Esophagus squamous epithelium (tissue), 5 donors: ENCODE measurements around the gene GTF2H2C. TPM values are rescaled to one million over a fixed set of nuclear protein-coding genes. Genes with fewer than 3 reads are reported as not detected.
"Not testable (repeated sequence)": the region's sequence is repeated elsewhere in the genome, so short reads cannot be mapped to it uniquely, and the experiment has no call there.

Experiments
- DNase-seq: peaks from one replicate; lab custom pipeline; 2025; lab: John Stamatoyannopoulos, UW
- H3K27ac ChIP-seq, 4 donors: fragments of 200-600 bp; sonication (generic); one replicate each; pipeline ENCODE4 v1.5.1; 2016 to 2019; ENCODE audit warnings: mild to moderate bottlenecking in 1 of 4
- H3K27me3 ChIP-seq, 4 donors: fragments of 200-600 bp; sonication (generic); 1 replicate in 3 of 4; 2 replicates in 1 of 4; pipeline versions ENCODE4 v1.5.1 to v1.6.0; 2017 to 2021; ENCODE audit warnings: antibody characterized with exemption in 1 of 4
- H3K36me3 ChIP-seq, 3 donors: fragments of 200-600 bp; sonication (generic); one replicate each; pipeline ENCODE4 v1.5.1; 2016 to 2019
- H3K4me1 ChIP-seq, 3 donors: fragments of 200-600 bp; sonication (generic); one replicate each; pipeline ENCODE4 v1.5.1; 2017 to 2019
- H3K4me3 ChIP-seq, 4 donors: fragments of 200-600 bp; sonication (generic); 1 replicate in 3 of 4; 2 replicates in 1 of 4; pipeline ENCODE4 v1.5.1; 2016 to 2019; ENCODE audit warnings: mild to moderate bottlenecking in 2 of 4, moderate library complexity in 1 of 4
- H3K9me3 ChIP-seq, 3 donors: fragments of 200-600 bp; sonication (generic); one replicate each; pipeline ENCODE4 v1.5.1; 2016 to 2019
- WGBS, 2 donors: methylation state at CpG; one replicate each; pipeline ENCODE4 v1.1.5; 2018; 5-methylcytosine and 5-hydroxymethylcytosine counted together
- intact Hi-C: fragments of 100-400 bp; cut with DNase I; formaldehyde crosslinking; loops from one replicate; pipeline ENCODE4 v1.15.0; 2022
- small RNA-seq, 4 donors: library from RNA; depleted of rRNA; stranded (forward); fragments of <200 nt; gene quantifications; one replicate each; pipeline ENCODE3, GENCODE V24; 2016
- total RNA-seq, 4 donors: library from RNA; depleted of rRNA; stranded (reverse); fragments of >200 nt; gene quantifications; one replicate each; pipeline ENCODE4 v1.1.0, GENCODE V29; 2016
- donor health status: DM: yes; HTN: yes; CAD: no.

Gene GTF2H2C
- total RNA-seq, 4 donors from 2014 or later = 10.0 to 17.0 (median 11.4) TPM

DNA sequence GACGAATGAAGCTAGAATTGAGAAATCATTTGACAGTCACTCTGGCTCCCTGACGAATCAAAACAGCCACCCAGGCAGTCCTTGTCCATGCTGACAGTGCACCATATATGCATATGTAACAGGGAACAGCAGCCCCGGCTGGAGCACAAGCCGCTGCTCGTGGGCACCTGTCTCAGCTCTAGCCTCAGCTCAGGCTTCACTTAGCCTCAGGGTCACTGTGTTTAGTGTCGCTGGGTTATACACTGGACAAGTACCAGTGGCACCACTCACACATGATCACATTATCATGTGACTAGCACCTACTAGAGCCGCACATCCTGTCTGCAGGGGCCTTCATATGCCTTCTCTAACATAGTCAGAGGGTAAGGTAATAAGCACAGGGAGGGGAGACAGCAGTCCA is 54.9 kb downstream of the GTF2H2C start:
- DNase-seq = not testable (repeated sequence)

DNA sequence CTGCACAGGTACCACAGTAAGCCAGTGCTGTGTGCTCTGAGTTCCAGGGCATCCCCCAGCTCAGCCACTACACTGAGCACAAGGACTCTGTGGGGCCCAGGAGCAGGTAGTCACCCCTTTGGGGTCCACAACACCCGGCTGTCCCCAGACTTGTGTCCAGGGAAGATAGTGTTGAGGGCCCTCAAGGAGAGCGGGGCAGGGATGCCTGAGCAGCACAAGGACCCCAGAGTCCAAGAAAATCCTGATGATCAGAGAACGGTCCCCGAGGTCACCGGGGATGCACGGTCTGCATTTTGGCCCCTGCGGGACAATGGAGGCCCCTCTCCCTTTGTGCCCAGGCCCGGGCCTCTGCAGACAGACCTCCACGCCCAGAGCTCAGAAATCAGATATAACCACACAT is 71.9 kb downstream of the GTF2H2C start:
- H3K4me3 ChIP-seq, DNase-seq, H3K9me3 ChIP-seq, H3K4me1 ChIP-seq, H3K36me3 ChIP-seq, H3K27ac ChIP-seq, H3K27me3 ChIP-seq, intact Hi-C loops: not testable (repeated sequence)
- WGBS, 2 donors = 94% methylated on average over 3 of the region's 9 CpGs; no CpG with 5 or more reads in 1 of the 2 donors

More for the DNA sequence above, 54.9 kb downstream of the GTF2H2C start:
- H3K9me3 ChIP-seq, H3K27ac ChIP-seq, H3K4me1 ChIP-seq, H3K27me3 ChIP-seq, H3K4me3 ChIP-seq, intact Hi-C loops, H3K36me3 ChIP-seq: not testable (repeated sequence)
- WGBS, 2 donors = no CpG with 5 or more reads among the region's 7 CpGs

Small RNAs within 50 kb of the gene (small RNA-seq; reads per million reads assigned to genes)
- gene RNU6-724P = 0 reads per million in 4 donors

Other genes with a start within 250 kb of the GTF2H2C start
- gene CCDC125, start 227.4 kb upstream of the GTF2H2C start, total RNA-seq = 1 to 10 TPM; 4.4 to 6.5 (median 5.3) TPM
- gene AK6, start 190.7 kb upstream of the GTF2H2C start, total RNA-seq = 10 to 100 TPM; 10.7 to 23.0 (median 13.8) TPM
- 10 to 100 TPM; 25.4 to 42.2 (median 37.7) TPM for gene TAF9, start 190.7 kb upstream of the GTF2H2C start, total RNA-seq
- gene RAD17, start 190.4 kb upstream of the GTF2H2C start, total RNA-seq = 10 to 100 TPM in 3 of 4 donors, 1 to 10 TPM in 1; 4.9 to 18.3 (median 10.9) TPM
- gene MARVELD2, start 145.1 kb upstream of the GTF2H2C start, total RNA-seq = 10 to 100 TPM; 12.4 to 24.5 (median 18.2) TPM
- 10 to 100 TPM; 12.0 to 56.2 (median 31.8) TPM for gene OCLN, start 67.4 kb upstream of the GTF2H2C start, total RNA-seq